Cardiac septum (tissue), 1 donor: Measurements from ENCODE around the gene STX1A. TPM values are rescaled to one million over a fixed set of nuclear protein-coding genes. Genes with fewer than 3 reads are reported as not detected.
"Not testable (repeated sequence)": the region's sequence is repeated elsewhere in the genome, so short reads cannot be mapped to it uniquely, and the experiment has no call there.

ENCODE experiments used
- DNase-seq: peaks from one replicate; pipeline ENCODE4 v3.0.0-alpha.2; 2020; ENCODE audit warnings: low spot score
- intact Hi-C: fragments of 100-400 bp; cut with DNase I; formaldehyde crosslinking; loops from one replicate; pipeline ENCODE4 v1.14.0; 2022
- microRNA-seq: library from miRNA; unstranded; fragments of <30 nt; microRNA quantifications from one replicate; pipeline ENCODE4 v1.2.0, GENCODE V29; 2020
- total RNA-seq: library from RNA; stranded (reverse); fragmentation: NEBNext Ultra II Directional; extraction: Animal tissue kit (Norgen Biotek cat#: 25700); gene quantifications from one replicate; pipeline ENCODE4 v1.2.1, GENCODE V29; 2021
- donor health status: DM: no; HTN: no; CAD: no.

The STX1A gene
- total RNA-seq, 1 donor from 2014 or later, result 3.3 TPM

DNA sequence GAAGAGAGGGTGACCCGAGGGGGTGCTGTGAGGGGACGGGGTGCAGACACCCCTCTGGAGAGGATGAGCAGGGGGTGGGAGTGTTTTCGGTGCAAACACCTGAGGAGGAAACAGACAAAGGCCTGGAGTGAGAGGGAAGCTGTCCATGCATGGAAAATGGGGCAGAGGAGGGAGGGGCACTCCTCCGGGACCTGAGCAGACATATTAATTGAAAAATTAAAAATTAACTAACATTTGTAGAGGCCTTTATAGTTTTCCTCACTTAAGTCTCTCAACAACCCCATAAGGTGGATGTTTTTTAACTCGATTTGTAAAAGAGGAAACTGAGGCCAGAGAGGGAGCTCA is 50.6 kb downstream of the STX1A start:
- DNase-seq, result no peak
- intact Hi-C loops, result loop anchor here (5.0 kb wide), 1 partner anchor 48 kb away; the partner anchor contains the start of gene STX1A

- no peak for DNase-seq
- intact Hi-C loops, result loop anchor here (5.0 kb wide), 1 partner anchor 49 kb away; the partner anchor contains the start of gene STX1A
Observed at GRCh38 chr7:73668103-73668885, 51.2 kb downstream of the STX1A start.

DNA sequence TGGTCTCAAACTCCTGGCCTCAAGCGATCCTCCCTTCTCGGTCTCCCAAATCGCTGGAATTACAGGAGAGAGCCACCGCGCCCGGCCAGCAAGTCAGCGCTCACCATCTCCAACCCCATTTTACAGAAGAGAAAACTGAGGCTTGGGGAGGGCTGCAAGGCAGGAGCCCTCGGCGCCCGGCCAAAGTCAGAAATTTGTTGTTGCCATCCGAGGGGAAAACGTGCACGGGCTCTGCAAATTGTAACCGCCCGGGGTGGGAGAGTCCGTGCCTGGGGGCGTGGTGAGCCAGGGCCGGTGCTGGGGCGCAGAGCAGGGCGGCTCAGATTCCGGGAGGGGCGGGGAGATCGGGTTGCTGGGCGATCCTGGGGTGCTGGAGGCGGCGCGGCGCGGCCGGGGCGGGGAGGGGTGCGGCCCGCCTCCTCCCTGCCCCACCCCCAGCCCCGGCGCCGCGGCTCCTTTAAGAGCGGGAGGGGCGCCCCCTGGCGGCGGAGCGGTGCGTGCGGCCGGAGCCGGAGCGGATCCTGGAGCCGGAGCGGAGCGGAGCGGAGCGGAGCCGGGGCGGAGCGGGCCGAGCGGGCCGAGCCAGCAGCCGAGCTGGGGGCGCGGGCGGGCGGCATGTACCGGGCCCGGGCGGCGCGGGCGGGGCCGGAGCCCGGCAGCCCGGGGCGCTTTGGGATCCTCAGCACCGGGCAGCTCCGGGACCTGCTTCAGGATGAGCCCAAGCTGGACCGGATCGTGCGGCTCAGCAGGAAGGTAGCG is 51.9 kb downstream of the STX1A start, which contains the start of gene VPS37D:
Gene VPS37D, plus strand, starts transcription at position 488 of the 759 bp plus-strand sequence. Its CDS starts 128 bp downstream, at position 616.
- peak; percentile 94 for DNase-seq
- intact Hi-C loops, result loop anchor here (2.0 to 5.0 kb wide), 2 partner anchors 50 to 59 kb away; partner anchors contain the start of gene STX1A

GRCh38 chr7:73663033-73663432 is 56.4 kb downstream of the STX1A start:
- DNase-seq, result no peak
- intact Hi-C loops, result no loop called here

- intact Hi-C loops, DNase-seq: not testable (repeated sequence)
Observed at GRCh38 chr7:73660594-73660993, 58.9 kb downstream of the STX1A start.

DNA sequence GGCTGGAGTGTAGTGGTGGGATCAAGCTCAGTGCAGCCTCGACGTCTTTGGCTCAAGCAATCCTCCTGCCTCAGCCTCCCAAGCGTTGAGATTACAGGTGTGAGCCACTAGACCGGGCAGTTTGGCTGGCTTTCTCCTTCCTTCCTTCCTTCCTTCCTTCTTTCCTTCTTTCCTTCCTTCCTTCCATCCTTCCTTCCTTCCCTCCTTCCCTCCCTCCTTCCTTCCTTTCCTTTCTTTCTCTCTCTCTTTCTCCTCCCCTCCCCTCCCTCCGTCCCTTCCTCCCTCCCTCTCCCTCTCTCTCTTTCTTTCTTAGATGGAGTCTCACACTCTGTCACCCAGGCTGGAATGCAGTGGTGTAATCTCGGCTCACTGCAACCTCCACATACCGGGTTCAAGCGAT is 59.5 kb downstream of the STX1A start:
- intact Hi-C loops, result no loop called here
- DNase-seq, result no peak

DNA sequence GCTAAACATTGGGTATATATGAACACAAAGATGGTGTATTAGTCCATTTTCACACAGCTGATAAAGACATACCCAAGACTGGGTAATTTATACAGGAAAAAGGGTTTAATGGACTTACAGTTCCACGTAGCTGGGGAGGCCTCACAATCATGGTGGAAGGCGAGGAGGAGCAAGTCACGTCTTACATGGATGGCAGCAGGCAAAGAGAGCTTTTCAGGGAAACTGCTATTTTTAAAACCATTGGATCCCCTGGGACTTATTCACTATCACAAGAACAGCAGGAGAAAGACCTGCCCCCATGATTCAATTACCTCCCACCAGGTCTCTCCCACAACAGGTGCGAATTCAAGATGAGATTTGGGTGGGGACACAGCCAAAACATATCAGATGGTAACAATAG is 64.2 kb downstream of the STX1A start:
- DNase-seq, intact Hi-C loops: not testable (repeated sequence)

DNA sequence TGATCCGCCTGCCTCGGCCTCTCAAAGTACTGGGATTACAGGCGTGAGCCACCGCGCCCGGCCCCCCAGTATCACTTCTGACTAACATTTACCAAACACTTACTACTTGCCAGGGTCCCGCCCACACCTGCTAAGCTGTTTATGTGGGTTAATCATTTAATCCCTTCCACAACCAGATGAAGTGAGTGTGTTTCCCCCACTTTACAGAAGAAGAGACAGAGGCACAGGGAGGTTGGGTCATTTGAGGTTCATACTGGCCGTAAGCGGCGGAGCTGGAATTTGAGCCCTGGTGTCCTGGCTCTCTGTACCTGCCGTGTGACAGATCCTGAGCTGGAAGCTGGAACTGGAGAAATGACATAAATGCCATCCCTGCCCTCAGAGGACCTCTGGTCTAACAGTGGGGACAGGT is 66.9 kb downstream of the STX1A start:
- intact Hi-C loops, result no loop called here

GRCh38 chr7:73650524-73650923 is 68.9 kb downstream of the STX1A start:
- no peak for DNase-seq
- intact Hi-C loops, result no loop called here

More for the DNA sequence above, 66.9 kb downstream of the STX1A start:
- no peak for DNase-seq

DNA sequence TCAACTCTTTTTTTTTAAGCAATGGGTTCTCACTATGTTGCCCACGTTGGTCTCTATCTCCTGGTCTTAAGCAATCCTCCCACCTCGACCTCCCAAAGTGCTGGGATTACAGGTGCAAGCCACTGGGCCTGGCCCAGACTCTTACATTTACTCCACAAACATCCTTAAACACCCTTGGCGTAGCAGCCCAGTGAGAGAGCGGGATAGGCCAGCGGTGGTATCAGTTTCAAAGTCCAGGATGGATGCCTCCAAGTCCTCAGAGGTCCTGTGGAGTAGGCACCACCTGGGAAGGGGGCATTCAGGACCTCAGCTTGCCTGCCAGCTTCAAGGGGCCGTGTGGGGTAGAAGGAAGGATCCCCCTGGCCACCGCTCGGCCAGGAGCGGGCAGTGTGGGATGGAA is 69.9 kb downstream of the STX1A start:
- DNase-seq, result no peak
- intact Hi-C loops, result no loop called here

Small RNAs within 50 kb of the gene (microRNA-seq; reads per million reads assigned to microRNA genes)
- not detected for gene MIR4284

Other genes with a start within 250 kb of the STX1A start
- 45.7 TPM for gene BAZ1B, start 197.4 kb downstream of the STX1A start, total RNA-seq
- gene BCL7B, start 162.0 kb downstream of the STX1A start, total RNA-seq, result 68.9 TPM
- gene TBL2, start 141.1 kb downstream of the STX1A start, total RNA-seq, result 13.6 TPM
- 0.65 TPM for gene MLXIPL, start 95.1 kb downstream of the STX1A start, total RNA-seq
- 2.4 TPM for gene VPS37D, start 51.8 kb downstream of the STX1A start, total RNA-seq
- gene DNAJC30, start 36.2 kb downstream of the STX1A start, total RNA-seq, result 16.4 TPM
- gene BUD23, start 36.1 kb downstream of the STX1A start, total RNA-seq, result 59.1 TPM
- 31.6 TPM for gene ABHD11, start 19.1 kb upstream of the STX1A start, total RNA-seq
- not detected for gene CLDN3, start 50.6 kb upstream of the STX1A start, total RNA-seq
- gene CLDN4, start 111.3 kb upstream of the STX1A start, total RNA-seq, result not detected
- gene METTL27, start 122.8 kb upstream of the STX1A start, total RNA-seq, result 0.35 TPM
- not detected for gene TMEM270, start 141.5 kb upstream of the STX1A start, total RNA-seq